HG03439 (cell line): ENCODE measurements around the gene B4GALT4.

ENCODE experiments used
- ATAC-seq: cut with Tn5 transposase; IDR thresholded peaks from one replicate; pipeline ENCODE4 v1.9.1; 2021; ENCODE audit warnings: mild to moderate bottlenecking, moderate library complexity; ENCODE audit not compliant: unreplicated experiment

B4GALT4 gene

GRCh38 chr3:119238363-119238762, 2.3 kb downstream of the B4GALT4 start:
- ATAC-seq: no peak

GRCh38 chr3:119237299-119237698, 3.4 kb downstream of the B4GALT4 start:
- ATAC-seq: no peak

- no peak for ATAC-seq
These were observed 3.9 kb downstream of the B4GALT4 start for GRCh38 chr3:119236756-119237155.

GRCh38 chr3:119235151-119235550, 5.5 kb downstream of the B4GALT4 start:
- no peak for ATAC-seq

GRCh38 chr3:119234610-119235009, 6.1 kb downstream of the B4GALT4 start:
- no peak for ATAC-seq

- no peak for ATAC-seq
These were observed 9.9 kb downstream of the B4GALT4 start for GRCh38 chr3:119230745-119231144.

- no peak for ATAC-seq
These were observed 10.6 kb downstream of the B4GALT4 start for GRCh38 chr3:119230071-119230470.

GRCh38 chr3:119229190-119229589, 11.5 kb downstream of the B4GALT4 start:
- no peak for ATAC-seq

GRCh38 chr3:119228373-119229145, 12.1 kb downstream of the B4GALT4 start:
- ATAC-seq: no peak

GRCh38 chr3:119227070-119227850, 13.4 kb downstream of the B4GALT4 start:
- ATAC-seq: no peak

GRCh38 chr3:119225121-119225520, 15.6 kb downstream of the B4GALT4 start:
- ATAC-seq: no peak

- ATAC-seq: no peak
These were observed 17.2 kb downstream of the B4GALT4 start for GRCh38 chr3:119223511-119223910.

GRCh38 chr3:119222391-119222790, 18.3 kb downstream of the B4GALT4 start:
- no peak for ATAC-seq

GRCh38 chr3:119221779-119222320, 18.8 kb downstream of the B4GALT4 start:
- no peak for ATAC-seq

- ATAC-seq: no peak
These were observed 19.6 kb downstream of the B4GALT4 start for GRCh38 chr3:119220970-119221667.

GRCh38 chr3:119220198-119220597, 20.5 kb downstream of the B4GALT4 start:
- ATAC-seq: no peak

GRCh38 chr3:119219069-119219468, 21.6 kb downstream of the B4GALT4 start:
- peak; percentile 85 for ATAC-seq

- ATAC-seq: no peak
These were observed 28.9 kb downstream of the B4GALT4 start for GRCh38 chr3:119211803-119212202.

- no peak for ATAC-seq
These were observed 29.5 kb downstream of the B4GALT4 start for GRCh38 chr3:119211193-119211592.

GRCh38 chr3:119207512-119207875, 33.2 kb downstream of the B4GALT4 start:
- ATAC-seq: no peak
